NK-92 treated with Interleukin-12 subunit alpha and Interleukin-12 subunit beta, amount 100 ng/mL, for 24 hours (cell line): ENCODE data around the gene SIGLEC14.
"Not testable (repeated sequence)": the region's sequence is repeated elsewhere in the genome, so short reads cannot be mapped to it uniquely, and the experiment has no call there.

ENCODE experiments used
- DNase-seq: peaks from one replicate; lab custom pipeline; 2025; lab: John Stamatoyannopoulos, UW

Gene SIGLEC14

GRCh38 chr19:51646730-51647129 lies at the start of gene SIGLEC14:
Gene SIGLEC14, minus strand, starts transcription at chr19:51646825. Its CDS starts 66 bp downstream, at chr19:51646759.
- DNase-seq = not testable (repeated sequence)

GRCh38 chr19:51695702-51696315 lies 49.2 kb upstream of the SIGLEC14 start:
- no peak for DNase-seq

GRCh38 chr19:51695088-51695487 lies 48.5 kb upstream of the SIGLEC14 start:
- no peak for DNase-seq

- no peak for DNase-seq
Observed at GRCh38 chr19:51694318-51695085, 47.9 kb upstream of the SIGLEC14 start.

GRCh38 chr19:51693819-51694218 lies 47.2 kb upstream of the SIGLEC14 start:
- DNase-seq = no peak

- no peak for DNase-seq
Observed at GRCh38 chr19:51693260-51693659, 46.6 kb upstream of the SIGLEC14 start, which contains the start of gene SPACA6. Gene SPACA6, plus strand, starts transcription at chr19:51693330. Its CDS starts 197 bp downstream, at chr19:51693527.

- DNase-seq = no peak
Observed at GRCh38 chr19:51692468-51692867, 45.8 kb upstream of the SIGLEC14 start.

GRCh38 chr19:51691584-51692428 lies 45.2 kb upstream of the SIGLEC14 start:
- no peak for DNase-seq

- DNase-seq = no peak
Observed at GRCh38 chr19:51691074-51691583, 44.5 kb upstream of the SIGLEC14 start.

GRCh38 chr19:51690454-51691073 lies 43.9 kb upstream of the SIGLEC14 start:
- DNase-seq = no peak

GRCh38 chr19:51689751-51690453 lies 43.3 kb upstream of the SIGLEC14 start:
- no peak for DNase-seq

GRCh38 chr19:51688671-51689571 lies 42.3 kb upstream of the SIGLEC14 start:
- DNase-seq = no peak

- DNase-seq = no peak
Observed at GRCh38 chr19:51687791-51688670, 41.4 kb upstream of the SIGLEC14 start.

GRCh38 chr19:51686171-51686570 lies 39.5 kb upstream of the SIGLEC14 start:
- DNase-seq = no peak

- DNase-seq = no peak
Observed at GRCh38 chr19:51681286-51681941, 34.8 kb upstream of the SIGLEC14 start.

GRCh38 chr19:51680474-51680873 lies 33.8 kb upstream of the SIGLEC14 start:
- DNase-seq = no peak

- no peak for DNase-seq
Observed at GRCh38 chr19:51676566-51677083, 30.0 kb upstream of the SIGLEC14 start.

- DNase-seq = not testable (repeated sequence)
Observed at GRCh38 chr19:51675911-51676565, 29.4 kb upstream of the SIGLEC14 start.
